NCI-H2196 treated with DMSO at 0.1 percent for 48 hours (cell line): ENCODE results near the gene RIMS3.

Experiments used
- DNase-seq: peaks from one replicate; lab custom pipeline; 2025; ENCODE audit not compliant: unreplicated experiment; lab: John Stamatoyannopoulos, UW

Gene RIMS3

GRCh38 chr1:40691538-40692428, 26.3 kb upstream of the RIMS3 start, which contains the start of gene NFYC:
Gene NFYC (plus strand): TSS chr1:40691704. CDS start chr1:40738844, 47,140 bp downstream.
- DNase-seq: peak; percentile 87

- DNase-seq: no peak
Measured at GRCh38 chr1:40690771-40691537, 25.5 kb upstream of the RIMS3 start.

GRCh38 chr1:40689737-40690136, 24.3 kb upstream of the RIMS3 start:
- no peak for DNase-seq

GRCh38 chr1:40687661-40688060, 22.2 kb upstream of the RIMS3 start:
- DNase-seq: no peak

GRCh38 chr1:40687059-40687458, 21.6 kb upstream of the RIMS3 start:
- no peak for DNase-seq

GRCh38 chr1:40684669-40685068, 19.2 kb upstream of the RIMS3 start:
- no peak for DNase-seq

- no peak for DNase-seq
Measured at GRCh38 chr1:40679165-40679953, 13.9 kb upstream of the RIMS3 start.

GRCh38 chr1:40676501-40676900, 11.0 kb upstream of the RIMS3 start:
- no peak for DNase-seq

- no peak for DNase-seq
Measured at GRCh38 chr1:40673452-40673851, 8.0 kb upstream of the RIMS3 start.

- DNase-seq: peak; percentile 80
Measured at GRCh38 chr1:40668769-40669525, 3.5 kb upstream of the RIMS3 start.

GRCh38 chr1:40664791-40665190, 691 bp downstream of the RIMS3 start:
- DNase-seq: no peak

- DNase-seq: no peak
Measured at GRCh38 chr1:40664167-40664537, 1.3 kb downstream of the RIMS3 start.

GRCh38 chr1:40663324-40664166, 1.9 kb downstream of the RIMS3 start:
- DNase-seq: no peak

GRCh38 chr1:40662864-40663263, 2.6 kb downstream of the RIMS3 start:
- DNase-seq: no peak

GRCh38 chr1:40662151-40662550, 3.3 kb downstream of the RIMS3 start:
- no peak for DNase-seq

- DNase-seq: no peak
Measured at GRCh38 chr1:40661678-40662077, 3.8 kb downstream of the RIMS3 start.

- no peak for DNase-seq
Measured at GRCh38 chr1:40659649-40659947, 5.9 kb downstream of the RIMS3 start.

GRCh38 chr1:40658751-40659648, 6.5 kb downstream of the RIMS3 start:
- no peak for DNase-seq

- DNase-seq: no peak
Measured at GRCh38 chr1:40657046-40657445, 8.4 kb downstream of the RIMS3 start.
